ENCODE results near the gene CCDC69. TPM values are rescaled to one million over a fixed set of nuclear protein-coding genes. Genes with fewer than 3 reads are reported as not detected.

CCDC69 gene
- total RNA-seq, 1 donor from 2014 or later = 167 TPM

DNA sequence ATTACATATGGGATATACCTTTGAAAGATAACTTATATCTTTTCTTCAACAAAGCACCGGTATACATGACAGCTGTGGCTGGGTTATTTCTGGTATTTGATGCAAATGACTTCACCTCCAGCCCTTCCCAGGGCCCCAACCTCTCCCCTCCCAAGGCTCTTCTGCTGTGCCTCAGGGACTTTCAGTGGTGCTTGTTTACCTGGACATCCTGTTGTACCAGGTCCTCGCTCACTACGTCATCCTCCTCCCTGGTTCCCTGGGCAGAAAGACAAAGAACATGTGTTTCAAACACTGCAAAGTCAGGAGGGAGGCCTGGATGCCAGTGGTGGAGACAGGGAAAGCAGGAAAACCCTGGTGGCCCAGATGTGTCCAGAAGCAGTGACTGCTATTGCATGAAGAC is 89.7 kb downstream of the CCDC69 start:
- intact Hi-C loops (cut with micrococcal nuclease) = no loop called here
- TF ChIP-seq, protein P1, sequence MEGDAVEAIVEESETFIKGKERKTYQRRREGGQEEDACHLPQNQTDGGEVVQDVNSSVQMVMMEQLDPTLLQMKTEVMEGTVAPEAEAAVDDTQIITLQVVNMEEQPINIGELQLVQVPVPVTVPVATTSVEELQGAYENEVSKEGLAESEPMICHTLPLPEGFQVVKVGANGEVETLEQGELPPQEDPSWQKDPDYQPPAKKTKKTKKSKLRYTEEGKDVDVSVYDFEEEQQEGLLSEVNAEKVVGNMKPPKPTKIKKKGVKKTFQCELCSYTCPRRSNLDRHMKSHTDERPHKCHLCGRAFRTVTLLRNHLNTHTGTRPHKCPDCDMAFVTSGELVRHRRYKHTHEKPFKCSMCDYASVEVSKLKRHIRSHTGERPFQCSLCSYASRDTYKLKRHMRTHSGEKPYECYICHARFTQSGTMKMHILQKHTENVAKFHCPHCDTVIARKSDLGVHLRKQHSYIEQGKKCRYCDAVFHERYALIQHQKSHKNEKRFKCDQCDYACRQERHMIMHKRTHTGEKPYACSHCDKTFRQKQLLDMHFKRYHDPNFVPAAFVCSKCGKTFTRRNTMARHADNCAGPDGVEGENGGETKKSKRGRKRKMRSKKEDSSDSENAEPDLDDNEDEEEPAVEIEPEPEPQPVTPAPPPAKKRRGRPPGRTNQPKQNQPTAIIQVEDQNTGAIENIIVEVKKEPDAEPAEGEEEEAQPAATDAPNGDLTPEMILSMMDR (IDR thresholded peaks at IDR 0.05; ENCODE audit: borderline replicate concordance) = no peak
- Histone ChIP-seq H3K4me1 (peaks cover 3% of the 10 kb centered on the region), H3K36me3 (peaks cover 100% of the 10 kb centered on the region), H3K27ac (replicated peaks) (no peak overlapping the region), H3K27me3 (ENCODE audit: low read depth) (no peaks in the 10 kb centered on the region), H3K9me3 (replicated peaks) (no peaks in the 10 kb centered on the region), H3K4me3 (no peak overlapping the region)
- DNase-seq = no peak

DNA sequence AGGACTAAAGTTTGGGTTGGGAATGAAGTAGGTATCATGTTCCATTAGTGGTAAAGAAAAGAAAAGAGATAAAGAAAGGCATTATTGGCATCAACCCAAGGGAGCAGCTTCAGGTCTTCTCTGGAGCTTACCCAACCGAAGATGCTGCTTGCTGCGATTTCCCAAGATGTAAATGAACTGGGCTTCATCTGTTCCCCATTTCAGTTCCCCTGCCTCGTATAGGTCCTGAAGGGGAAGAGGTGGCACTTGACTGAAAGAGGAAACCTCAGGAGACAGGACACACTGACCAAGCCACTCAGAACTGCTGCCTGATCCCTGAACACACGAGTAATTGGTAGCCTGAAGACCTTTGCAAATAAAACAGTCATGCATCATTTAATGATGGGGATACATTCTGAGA is 90.9 kb downstream of the CCDC69 start:
- Histone ChIP-seq H3K4me3 (no peak overlapping the region), H3K4me1 (peaks cover 6% of the 10 kb centered on the region), H3K27ac (replicated peaks) (no peak overlapping the region), H3K36me3 (peaks cover 100% of the 10 kb centered on the region), H3K9me3 (replicated peaks) (no peaks in the 10 kb centered on the region), H3K27me3 (ENCODE audit: low read depth) (no peaks in the 10 kb centered on the region)
- TF ChIP-seq, protein P1 (IDR thresholded peaks at IDR 0.05; ENCODE audit: borderline replicate concordance) = no peak
- DNase-seq = no peak
- intact Hi-C loops (cut with micrococcal nuclease) = no loop called here

Other genes starting within 250 kb of the CCDC69 start
- 744 TPM for gene GPX3, start 203.5 kb downstream of the CCDC69 start, total RNA-seq
- gene TNIP1, start 143.1 kb downstream of the CCDC69 start, total RNA-seq = 131 TPM
- gene ANXA6, start 66.3 kb downstream of the CCDC69 start, total RNA-seq = 195 TPM
- gene GM2A, start 29.1 kb upstream of the CCDC69 start, total RNA-seq = 35.4 TPM
- gene SLC36A3, start 79.7 kb upstream of the CCDC69 start, total RNA-seq = not detected
- gene SLC36A2, start 123.5 kb upstream of the CCDC69 start, total RNA-seq = 0.16 TPM
- 3.1 TPM for gene SLC36A1, start 223.5 kb upstream of the CCDC69 start, total RNA-seq